GM19240 (cell line): ENCODE results near the gene STX10.
A peak's percentile ranks its signal among the peaks of the same experiment; 100 is the strongest.
"Not testable (repeated sequence)": the region's sequence is repeated elsewhere in the genome, so short reads cannot be mapped to it uniquely, and the experiment has no call there.

Source experiments
- DNase-seq: peaks from one replicate; pipeline ENCODE4 v3.0.0; 2011; ENCODE audit warnings: low spot score; ENCODE audit not compliant: insufficient read length

STX10 gene

DNA sequence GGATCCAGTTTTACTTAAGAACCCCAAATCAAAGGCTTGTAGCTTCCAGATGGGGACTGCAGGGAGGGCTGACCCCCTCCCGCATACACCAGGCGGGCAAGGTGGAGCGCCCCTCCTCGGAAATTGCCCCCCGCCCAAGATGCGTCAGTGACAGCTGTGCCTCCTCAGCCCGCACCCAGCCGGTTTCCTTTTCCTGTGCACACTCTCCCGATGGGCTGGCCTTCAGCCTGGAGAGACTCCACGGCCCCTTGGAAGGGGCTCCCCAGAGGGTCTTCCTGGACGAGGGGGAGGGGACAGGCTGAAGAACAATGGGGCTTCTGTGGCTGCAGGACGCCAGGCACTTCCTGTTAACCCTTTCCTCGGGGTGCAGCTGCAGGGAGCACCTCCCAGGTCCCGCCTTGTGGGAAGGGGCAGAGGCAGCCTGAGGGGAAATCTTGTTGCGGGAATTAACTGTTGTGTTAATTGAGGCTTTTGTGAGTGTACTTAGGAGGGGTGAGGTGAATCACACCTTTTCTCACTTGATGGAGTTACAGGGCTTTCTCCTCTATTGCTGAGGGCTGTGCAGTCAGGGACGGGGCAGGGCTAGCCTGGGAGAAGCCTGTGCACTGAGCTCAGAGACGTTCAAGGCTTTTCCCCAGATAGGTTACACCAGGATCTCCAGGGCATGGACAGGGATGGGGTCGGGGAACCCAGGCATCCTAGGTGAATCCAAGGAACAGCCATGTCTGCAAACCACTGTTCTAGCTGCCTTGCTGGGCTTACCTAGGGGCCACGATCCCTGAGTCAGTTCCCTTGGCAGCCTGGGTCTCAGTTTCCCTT, 14.4 kb upstream of the STX10 start:
- DNase-seq, result no peak

GRCh38 chr19:13163609-13164342, 13.6 kb upstream of the STX10 start:
- no peak for DNase-seq

DNA sequence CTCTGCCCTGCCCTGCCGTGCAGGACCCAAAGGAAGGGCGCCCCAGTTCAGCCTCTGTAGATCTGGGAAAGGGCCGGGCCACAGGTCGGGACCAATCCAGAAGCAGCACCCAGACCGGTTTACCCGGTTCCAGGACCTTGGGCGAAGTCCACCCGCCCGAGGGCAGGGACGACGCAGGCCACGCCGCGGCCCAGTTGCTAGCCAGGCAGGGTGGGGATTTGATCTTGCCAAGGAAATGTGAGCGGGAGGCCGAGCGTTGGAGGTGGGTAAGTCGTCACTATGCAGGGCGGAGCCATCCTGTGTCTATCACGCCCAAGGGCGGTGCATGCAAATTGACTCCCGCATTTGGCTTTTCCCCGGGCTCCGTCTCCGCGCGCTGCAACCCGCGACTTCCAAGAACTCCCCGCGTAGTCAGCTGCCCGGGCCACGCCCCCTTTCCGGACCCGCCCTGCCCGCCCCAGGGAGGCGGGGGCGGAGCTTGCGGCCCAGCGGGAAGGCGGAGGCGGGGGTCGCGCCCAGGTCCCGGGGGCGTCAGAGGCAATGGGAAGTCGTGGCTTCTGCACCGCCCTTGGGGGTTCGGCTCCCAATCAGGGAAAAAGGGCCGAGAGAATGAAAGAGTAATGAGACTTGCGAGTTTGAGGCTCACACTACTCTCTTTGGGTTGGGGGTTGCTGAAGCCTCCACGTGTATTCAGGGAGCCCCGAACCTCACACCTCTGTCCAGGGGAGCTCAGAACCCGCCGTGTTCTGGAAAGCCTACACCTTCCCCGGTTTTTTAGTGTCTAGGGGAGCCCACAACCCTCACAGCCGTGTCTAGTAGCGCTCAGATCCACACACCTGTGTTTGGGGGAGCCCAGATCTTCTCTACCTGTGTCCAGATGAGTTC, 12.8 kb upstream of the STX10 start:
- DNase-seq, result no peak

GRCh38 chr19:13160557-13160956, 10.4 kb upstream of the STX10 start:
- DNase-seq, result no peak

GRCh38 chr19:13159713-13160112, 9.5 kb upstream of the STX10 start:
- DNase-seq, result no peak

GRCh38 chr19:13155472-13156359, 5.5 kb upstream of the STX10 start:
- DNase-seq, result no peak

GRCh38 chr19:13154911-13155471, 4.8 kb upstream of the STX10 start:
- no peak for DNase-seq

GRCh38 chr19:13154241-13154778, 4.1 kb upstream of the STX10 start:
- DNase-seq, result no peak

DNA sequence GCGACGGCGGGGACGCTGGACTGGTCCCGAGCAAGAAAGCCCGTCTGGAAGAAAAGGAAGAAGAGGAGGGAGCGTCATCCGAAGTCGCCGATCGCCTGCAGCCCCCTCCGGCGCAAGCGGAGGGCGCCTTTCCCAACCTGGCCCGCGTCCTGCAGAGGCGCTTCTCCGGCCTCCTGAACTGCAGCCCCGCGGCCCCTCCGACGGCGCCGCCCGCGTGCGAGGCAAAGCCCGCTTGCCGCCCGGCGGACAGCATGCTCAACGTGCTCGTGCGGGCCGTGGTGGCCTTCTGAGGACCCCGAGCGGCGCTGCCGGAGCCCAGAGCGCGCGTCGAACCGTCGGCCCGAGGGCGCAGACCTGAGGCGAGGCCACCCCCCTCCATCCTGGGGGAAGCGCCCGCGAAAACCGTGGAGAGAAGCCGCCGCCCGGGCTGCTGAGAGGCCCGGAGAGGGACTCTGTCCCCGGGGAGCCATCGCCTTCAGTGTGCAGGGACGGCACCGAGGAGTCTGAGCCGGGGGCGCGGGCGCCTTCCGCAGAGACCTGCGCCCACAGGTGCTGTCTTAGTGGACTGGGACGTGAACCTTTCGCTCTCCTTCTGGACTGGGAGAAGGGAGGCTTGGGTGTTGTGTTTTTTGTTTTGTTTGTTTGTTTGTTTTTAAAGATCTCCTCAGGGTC, 3.5 kb upstream of the STX10 start:
- no peak for DNase-seq

GRCh38 chr19:13152974-13153568, 2.9 kb upstream of the STX10 start:
- DNase-seq, result peak; percentile 51

- DNase-seq, result no peak
Measured at GRCh38 chr19:13152356-13152973, 2.3 kb upstream of the STX10 start.

GRCh38 chr19:13151605-13152355, 1.6 kb upstream of the STX10 start:
- peak; percentile 67 for DNase-seq

DNA sequence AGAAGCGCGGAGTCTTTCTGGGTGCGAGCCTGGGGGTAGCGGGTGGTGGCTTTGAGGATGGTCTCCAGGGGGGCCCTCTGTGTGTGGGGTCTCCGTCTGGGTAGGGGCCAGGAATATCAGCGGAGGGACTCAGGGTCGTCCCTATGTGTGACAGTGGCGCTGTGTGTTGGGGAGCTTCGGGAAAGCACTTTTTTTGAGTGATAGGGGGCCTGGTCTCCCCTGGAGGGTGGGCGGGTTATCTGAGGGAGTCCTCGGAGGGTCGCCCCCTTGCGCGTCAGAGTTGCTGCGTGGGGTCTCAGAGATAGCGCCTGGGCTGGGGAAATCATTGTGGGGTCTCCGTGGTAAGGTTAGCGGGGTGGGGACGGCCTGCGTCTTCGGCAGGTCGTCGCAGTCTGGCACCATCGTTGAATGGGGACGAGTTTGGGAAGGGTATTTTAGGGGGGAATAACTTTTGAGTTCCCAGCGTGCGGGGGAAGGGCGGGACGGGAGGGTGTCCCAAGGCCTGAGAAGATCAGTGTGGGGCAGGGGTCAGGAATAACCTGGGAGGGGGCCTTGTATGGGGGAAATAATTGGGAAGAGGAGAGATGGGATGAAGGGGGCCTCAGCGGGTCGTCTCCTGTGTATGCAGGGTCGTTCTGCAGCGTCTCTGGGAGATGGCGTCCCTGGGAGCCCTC, 893 bp upstream of the STX10 start:
- no peak for DNase-seq

- no peak for DNase-seq
Measured at GRCh38 chr19:13149628-13150186, 468 bp downstream of the STX10 start.

DNA sequence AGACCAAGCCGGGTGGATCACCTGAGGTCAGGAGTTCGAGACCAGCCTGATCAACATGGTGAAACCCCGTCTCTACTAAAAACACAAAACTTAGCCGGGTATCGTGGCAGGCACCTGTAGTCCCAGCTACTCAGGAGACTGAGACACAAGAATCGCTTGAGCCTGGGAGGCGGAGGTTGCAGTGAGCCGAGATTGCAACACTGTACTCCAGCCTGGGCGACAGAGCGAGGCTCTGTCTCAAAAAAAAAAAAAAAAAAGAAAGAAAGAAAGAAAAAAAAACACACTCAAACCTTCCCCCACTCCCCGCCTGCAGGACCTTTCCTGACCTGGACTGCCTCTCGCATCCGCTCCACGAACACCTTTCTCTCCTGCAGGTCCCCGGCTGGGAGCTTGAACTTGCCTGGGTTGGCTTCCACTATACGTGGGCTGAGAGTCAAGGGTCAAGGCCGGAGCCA, 975 bp downstream of the STX10 start:
- not testable (repeated sequence) for DNase-seq

GRCh38 chr19:13146763-13147563, 3.2 kb downstream of the STX10 start:
- no peak for DNase-seq
